HEK293T (cell line): Measurements from ENCODE around the gene SBNO1.

Experiments
- ARNT ChIP-seq: fragments of 450-650 bp; IDR thresholded peaks from 2 replicates; pipeline ENCODE4 v1.6.1; 2017; ENCODE audit warnings: mild to moderate bottlenecking
- BHLHE40 ChIP-seq: fragments of 450-650 bp; IDR thresholded peaks from 2 replicates; pipeline ENCODE4 v1.6.1; 2016; ENCODE audit warnings: mild to moderate bottlenecking, moderate library complexity, borderline replicate concordance
- FOXA1 ChIP-seq: fragments of 450-650 bp; IDR thresholded peaks from 2 replicates; pipeline ENCODE4 v1.6.1; 2016; ENCODE audit warnings: mild to moderate bottlenecking
- FOXK2 ChIP-seq: fragments of 450-650 bp; IDR thresholded peaks from 2 replicates; pipeline ENCODE4 v1.6.1; 2016; ENCODE audit warnings: mild to moderate bottlenecking
- FOXM1 ChIP-seq: fragments of 450-650 bp; IDR thresholded peaks from 2 replicates; pipeline ENCODE4 v1.6.1; 2017; ENCODE audit warnings: mild to moderate bottlenecking, borderline replicate concordance
- HDGF ChIP-seq: fragments of 450-650 bp; IDR thresholded peaks from 2 replicates; pipeline ENCODE4 v1.6.1; 2017; ENCODE audit warnings: antibody characterized with exemption, borderline replicate concordance
- SP1 ChIP-seq: fragments of 450-650 bp; IDR thresholded peaks from 2 replicates; pipeline ENCODE4 v1.6.1; 2017
- SUZ12 ChIP-seq: fragments of 450-650 bp; IDR thresholded peaks from 2 replicates; pipeline ENCODE4 v1.6.1; 2016; ENCODE audit warnings: mild to moderate bottlenecking
- ZNF384 ChIP-seq: fragments of 450-650 bp; IDR thresholded peaks from 2 replicates; pipeline ENCODE4 v1.6.1; 2016

- TF ChIP-seq SP1: no peak
- no peak for TF ChIP-seq FOXM1
- TF ChIP-seq SUZ12: no peak
- TF ChIP-seq FOXA1: no peak
- no peak for TF ChIP-seq ZNF384
- TF ChIP-seq FOXK2: no peak
- TF ChIP-seq HDGF: no peak
- TF ChIP-seq ARNT: no peak
- TF ChIP-seq BHLHE40: no peak
Observed at GRCh38 chr12:123388951-123389559, 24.4 kb upstream of the SBNO1 start.
